ENCODE results near the gene ADRA1B. TPM values are rescaled to one million over a fixed set of nuclear protein-coding genes. Genes with fewer than 3 reads are reported as not detected.

Gene ADRA1B
- total RNA-seq, 4 donors from 2014 or later, result 1.7 to 12.2 (median 5.2) TPM

- peak overlapping the region in 1 of 4 donors; percentile 90 for H3K27ac ChIP-seq
- no peaks in the 10 kb centered on the region for H3K36me3 ChIP-seq
- TF ChIP-seq, protein P1, sequence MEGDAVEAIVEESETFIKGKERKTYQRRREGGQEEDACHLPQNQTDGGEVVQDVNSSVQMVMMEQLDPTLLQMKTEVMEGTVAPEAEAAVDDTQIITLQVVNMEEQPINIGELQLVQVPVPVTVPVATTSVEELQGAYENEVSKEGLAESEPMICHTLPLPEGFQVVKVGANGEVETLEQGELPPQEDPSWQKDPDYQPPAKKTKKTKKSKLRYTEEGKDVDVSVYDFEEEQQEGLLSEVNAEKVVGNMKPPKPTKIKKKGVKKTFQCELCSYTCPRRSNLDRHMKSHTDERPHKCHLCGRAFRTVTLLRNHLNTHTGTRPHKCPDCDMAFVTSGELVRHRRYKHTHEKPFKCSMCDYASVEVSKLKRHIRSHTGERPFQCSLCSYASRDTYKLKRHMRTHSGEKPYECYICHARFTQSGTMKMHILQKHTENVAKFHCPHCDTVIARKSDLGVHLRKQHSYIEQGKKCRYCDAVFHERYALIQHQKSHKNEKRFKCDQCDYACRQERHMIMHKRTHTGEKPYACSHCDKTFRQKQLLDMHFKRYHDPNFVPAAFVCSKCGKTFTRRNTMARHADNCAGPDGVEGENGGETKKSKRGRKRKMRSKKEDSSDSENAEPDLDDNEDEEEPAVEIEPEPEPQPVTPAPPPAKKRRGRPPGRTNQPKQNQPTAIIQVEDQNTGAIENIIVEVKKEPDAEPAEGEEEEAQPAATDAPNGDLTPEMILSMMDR (IDR thresholded peaks at IDR 0.05), result no peak
- no peak for TF ChIP-seq POLR2A (IDR thresholded peaks at IDR 0.05)
- peaks cover 0 to 10% (median 1%) of the 10 kb centered on the region in 4 donors for H3K4me1 ChIP-seq
- H3K27me3 ChIP-seq, result no peaks in the 10 kb centered on the region
- DNase-seq, result no peak
- no peaks in the 10 kb centered on the region for H3K9me3 ChIP-seq
- no peak overlapping the region for H3K4me3 ChIP-seq
Measured at GRCh38 chr5:159910843-159911229, 5.4 kb upstream of the ADRA1B start.

DNA sequence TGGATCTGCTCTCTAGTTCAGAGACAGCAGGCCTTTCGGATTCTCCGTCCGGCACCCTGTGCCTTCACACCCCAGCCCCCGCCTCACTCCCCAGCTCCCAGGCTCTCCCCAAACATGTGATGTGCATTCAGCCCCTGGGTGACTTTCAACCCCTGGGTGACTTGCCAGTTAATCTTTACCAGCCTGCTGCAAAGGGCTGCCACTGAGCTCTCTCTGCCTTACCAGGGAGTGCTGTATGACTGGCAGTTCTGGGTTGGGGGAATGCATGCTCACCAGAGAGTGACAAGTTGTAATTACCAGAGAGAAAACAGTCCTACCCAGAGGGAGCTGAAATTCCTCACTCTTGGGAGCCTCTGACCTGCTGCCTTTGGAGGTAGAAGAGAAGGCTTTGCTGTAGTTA, 4.9 kb upstream of the ADRA1B start:
- TF ChIP-seq POLR2A (IDR thresholded peaks at IDR 0.05), result no peak
- TF ChIP-seq, protein P1 (IDR thresholded peaks at IDR 0.05), result no peak
- H3K4me3 ChIP-seq, result no peak overlapping the region
- peak overlapping the region in 3 of 4 donors; percentile 17 to 90 (median 40) for H3K27ac ChIP-seq
- H3K36me3 ChIP-seq, result no peaks in the 10 kb centered on the region
- peak in 1 of 3 donors; percentile 72 for DNase-seq
- no peaks in the 10 kb centered on the region for H3K9me3 ChIP-seq
- peaks cover 0 to 14% (median 4%) of the 10 kb centered on the region in 4 donors for H3K4me1 ChIP-seq
- no peaks in the 10 kb centered on the region for H3K27me3 ChIP-seq

- Histone ChIP-seq H3K9me3 (no peaks in the 10 kb centered on the region), H3K36me3 (no peaks in the 10 kb centered on the region), H3K4me3 (no peak overlapping the region), H3K27me3 (no peaks in the 10 kb centered on the region), H3K27ac (peak overlapping the region in 3 of 4 donors; percentile 40 to 90 (median 55)), H3K4me1 (peaks cover 0 to 22% (median 5%) of the 10 kb centered on the region in 4 donors)
- DNase-seq, result peak in 1 of 3 donors; percentile 68
- TF ChIP-seq, protein P1 (IDR thresholded peaks at IDR 0.05), result no peak
- TF ChIP-seq POLR2A (IDR thresholded peaks at IDR 0.05), result no peak
Measured at GRCh38 chr5:159912033-159912800, 4.1 kb upstream of the ADRA1B start.

- no peaks in the 10 kb centered on the region for H3K36me3 ChIP-seq
- H3K27me3 ChIP-seq, result no peaks in the 10 kb centered on the region
- H3K9me3 ChIP-seq, result no peaks in the 10 kb centered on the region
- no peak overlapping the region for H3K4me3 ChIP-seq
- TF ChIP-seq, protein P1 (IDR thresholded peaks at IDR 0.05), result no peak
- TF ChIP-seq POLR2A (IDR thresholded peaks at IDR 0.05), result peak in 1 of 2 donors; percentile 31
- peak in 1 of 3 donors; percentile 65 for DNase-seq
- H3K4me1 ChIP-seq, result peaks cover 0 to 22% (median 5%) of the 10 kb centered on the region in 4 donors
- peak overlapping the region in 2 of 4 donors; percentile 55 to 90 for H3K27ac ChIP-seq
Measured at GRCh38 chr5:159913048-159913447, 3.2 kb upstream of the ADRA1B start.

GRCh38 chr5:159913501-159913900, 2.8 kb upstream of the ADRA1B start:
- Histone ChIP-seq H3K9me3 (no peaks in the 10 kb centered on the region), H3K27ac (peak overlapping the region in 2 of 4 donors; percentile 55 to 90), H3K27me3 (no peaks in the 10 kb centered on the region), H3K4me1 (peaks cover 0 to 22% (median 5%) of the 10 kb centered on the region in 4 donors), H3K4me3 (no peak overlapping the region), H3K36me3 (no peaks in the 10 kb centered on the region)
- TF ChIP-seq, protein P1 (IDR thresholded peaks at IDR 0.05), result no peak
- no peak for TF ChIP-seq POLR2A (IDR thresholded peaks at IDR 0.05)
- DNase-seq, result no peak

Measured in Peyer's patch (tissue), 4 donors.